Natural killer cell (primary cell): ENCODE data around the gene SIPA1. TPM values are rescaled to one million over a fixed set of nuclear protein-coding genes. Genes with fewer than 3 reads are reported as not detected.

Source experiments
- ATAC-seq, 3 donors: fragments of 150-1000 bp in 2 of 3; fragments of 200-7000 bp in 1 of 3; cut with Tn5 transposase; 1 replicate in 1 of 3; 2 replicates in 2 of 3; pipeline ENCODE4 v1.10.0; 2021; ENCODE audit warnings: mild to moderate bottlenecking in 2 of 3, moderate library complexity in 2 of 3
- DNase-seq, 2 donors: peaks; one replicate each; pipeline versions ENCODE4 v3.0.0 to v3.0.0-alpha.2; 2013 to 2021; ENCODE audit warnings: mixed read lengths in 1 of 2
- H3K27ac ChIP-seq: one replicate; pipeline ENCODE4 v1.5.1; 2013; ENCODE audit warnings: mild to moderate bottlenecking, low read length
- H3K27me3 ChIP-seq: one replicate; pipeline ENCODE4 v1.6.1; 2013; ENCODE audit warnings: low read length; ENCODE audit not compliant: control insufficient read depth, insufficient read depth
- H3K36me3 ChIP-seq: one replicate; pipeline ENCODE4 v1.6.1; 2013; ENCODE audit warnings: low read length; ENCODE audit not compliant: control insufficient read depth, insufficient read depth
- H3K4me1 ChIP-seq: one replicate; pipeline ENCODE4 v1.6.1; 2013; ENCODE audit warnings: low read length; ENCODE audit not compliant: control insufficient read depth, insufficient read depth
- H3K4me3 ChIP-seq: one replicate; pipeline ENCODE4 v1.5.1; 2013; ENCODE audit warnings: low read length
- H3K9me3 ChIP-seq: one replicate; pipeline ENCODE4 v1.6.1; 2013; ENCODE audit warnings: low read length; ENCODE audit not compliant: control insufficient read depth, insufficient read depth
- H3K27ac Mint-ChIP-seq, 2 donors: one replicate each; pipeline ENCODE4 v1.8.0; 2022; ENCODE audit warnings: mild to moderate bottlenecking in 2 of 2, mixed read lengths in 2 of 2, moderate library complexity in 1 of 2
- H3K27me3 Mint-ChIP-seq, 2 donors: one replicate each; pipeline ENCODE4 v1.8.0; 2022; ENCODE audit warnings: low read depth in 2 of 2, mixed read lengths in 2 of 2
- H3K36me3 Mint-ChIP-seq: one replicate; pipeline ENCODE4 v1.8.0; 2022; ENCODE audit warnings: mixed read lengths
- H3K4me1 Mint-ChIP-seq, 2 donors: one replicate each; pipeline ENCODE4 v1.8.0; 2022; ENCODE audit warnings: mixed read lengths in 2 of 2
- H3K4me3 Mint-ChIP-seq: one replicate; pipeline ENCODE4 v1.8.0; 2022; ENCODE audit warnings: mild to moderate bottlenecking, moderate library complexity, mixed read lengths
- H3K9me3 Mint-ChIP-seq, 2 donors: one replicate each; pipeline ENCODE4 v1.8.0; 2022; ENCODE audit warnings: mixed read lengths in 2 of 2
- WGBS: methylation state at CpG from one replicate; pipeline ENCODE4 v1.1.7; 2013; ENCODE audit warnings: missing lambda C conversion rate; ENCODE audit not compliant: insufficient coverage; 5-methylcytosine and 5-hydroxymethylcytosine counted together
- intact Hi-C: fragments of 100-400 bp; cut with micrococcal nuclease; formaldehyde crosslinking; loops from one replicate; pipeline ENCODE4 v1.14.2; 2022
- total RNA-seq, 4 donors: library from RNA; stranded (reverse); fragments of 120-200 nt in 1 of 4; gene quantifications; one replicate each; pipeline versions ENCODE4 v1.2.3 to v1.2.4, GENCODE V29; 2013 to 2022
- TF ChIP-seq, protein P1 (sequence below): fragments of 200-600 bp; IDR thresholded peaks from one replicate; pipeline ENCODE4 v1.8.0; 2022; ENCODE audit warnings: antibody characterized with exemption

Gene SIPA1
- total RNA-seq, 3 donors from 2014 or later (not counting 1 experiment from before 2014, with no cell fraction given): 520 to 776 (median 743) TPM

DNA sequence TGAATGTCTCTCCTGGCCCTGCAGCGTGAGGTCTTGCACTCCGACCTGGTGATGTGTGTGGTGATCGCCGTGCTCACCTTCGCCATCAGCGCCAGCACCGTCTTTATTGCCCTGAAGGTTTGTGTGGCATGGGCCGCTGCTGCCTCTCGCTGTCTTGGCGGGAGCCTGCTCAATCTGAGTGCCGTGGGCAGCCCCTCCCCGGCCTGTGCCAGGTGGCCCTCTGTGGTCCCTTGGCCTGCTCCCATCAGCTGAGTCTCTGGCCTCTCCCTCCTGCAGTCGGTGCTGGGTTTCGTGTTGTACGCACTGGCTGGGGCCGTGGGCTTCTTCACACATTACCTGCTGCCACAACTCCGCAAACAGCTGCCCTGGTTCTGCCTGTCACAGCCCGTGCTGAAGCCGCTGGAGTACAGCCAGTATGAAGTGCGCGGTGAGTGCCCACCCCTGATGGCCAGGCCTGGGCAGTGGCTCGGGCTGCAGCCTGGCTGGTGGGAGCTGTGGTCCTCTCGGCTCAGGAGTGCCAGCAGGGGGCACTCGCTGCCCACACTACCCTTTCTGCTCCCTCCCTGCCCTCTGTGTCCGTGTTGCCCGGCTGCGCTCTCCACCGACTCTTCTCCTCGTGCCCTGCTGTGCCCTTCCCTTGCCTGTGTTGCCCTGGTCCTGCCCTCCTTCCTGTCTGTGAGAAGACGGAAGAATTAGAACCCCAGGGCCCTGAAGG is 12.1 kb upstream of the SIPA1 start:
- no peaks in the 10 kb centered on the region for H3K27me3 ChIP-seq
- intact Hi-C loops: loop anchor here (1.0 to 5.0 kb wide), 3 partner anchors 37 to 192 kb away; partner anchors contain the start of gene RELA
- peak; percentile 71 to 84 for DNase-seq
- no peak overlapping the region for H3K27ac ChIP-seq
- peaks cover 87% of the 10 kb centered on the region for H3K36me3 ChIP-seq
- Mint-ChIP-seq H3K4me1 (peaks cover 7 to 20% of the 10 kb centered on the region in 2 donors), H3K36me3 (no peaks in the 10 kb centered on the region), H3K27me3 (no peaks in the 10 kb centered on the region), H3K27ac (peak overlapping the region; percentile 63 to 66), H3K9me3 (no peaks in the 10 kb centered on the region), H3K4me3 (no peak overlapping the region)
- no peaks in the 10 kb centered on the region for H3K9me3 ChIP-seq
- H3K4me3 ChIP-seq: no peak overlapping the region
- WGBS: 71% methylated on average over 30 of the region's 30 CpGs
- peak; percentile 87 to 97 (median 91) for ATAC-seq
- TF ChIP-seq, protein P1, sequence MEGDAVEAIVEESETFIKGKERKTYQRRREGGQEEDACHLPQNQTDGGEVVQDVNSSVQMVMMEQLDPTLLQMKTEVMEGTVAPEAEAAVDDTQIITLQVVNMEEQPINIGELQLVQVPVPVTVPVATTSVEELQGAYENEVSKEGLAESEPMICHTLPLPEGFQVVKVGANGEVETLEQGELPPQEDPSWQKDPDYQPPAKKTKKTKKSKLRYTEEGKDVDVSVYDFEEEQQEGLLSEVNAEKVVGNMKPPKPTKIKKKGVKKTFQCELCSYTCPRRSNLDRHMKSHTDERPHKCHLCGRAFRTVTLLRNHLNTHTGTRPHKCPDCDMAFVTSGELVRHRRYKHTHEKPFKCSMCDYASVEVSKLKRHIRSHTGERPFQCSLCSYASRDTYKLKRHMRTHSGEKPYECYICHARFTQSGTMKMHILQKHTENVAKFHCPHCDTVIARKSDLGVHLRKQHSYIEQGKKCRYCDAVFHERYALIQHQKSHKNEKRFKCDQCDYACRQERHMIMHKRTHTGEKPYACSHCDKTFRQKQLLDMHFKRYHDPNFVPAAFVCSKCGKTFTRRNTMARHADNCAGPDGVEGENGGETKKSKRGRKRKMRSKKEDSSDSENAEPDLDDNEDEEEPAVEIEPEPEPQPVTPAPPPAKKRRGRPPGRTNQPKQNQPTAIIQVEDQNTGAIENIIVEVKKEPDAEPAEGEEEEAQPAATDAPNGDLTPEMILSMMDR: peak; percentile 78
- H3K4me1 ChIP-seq: peaks cover 10% of the 10 kb centered on the region

DNA sequence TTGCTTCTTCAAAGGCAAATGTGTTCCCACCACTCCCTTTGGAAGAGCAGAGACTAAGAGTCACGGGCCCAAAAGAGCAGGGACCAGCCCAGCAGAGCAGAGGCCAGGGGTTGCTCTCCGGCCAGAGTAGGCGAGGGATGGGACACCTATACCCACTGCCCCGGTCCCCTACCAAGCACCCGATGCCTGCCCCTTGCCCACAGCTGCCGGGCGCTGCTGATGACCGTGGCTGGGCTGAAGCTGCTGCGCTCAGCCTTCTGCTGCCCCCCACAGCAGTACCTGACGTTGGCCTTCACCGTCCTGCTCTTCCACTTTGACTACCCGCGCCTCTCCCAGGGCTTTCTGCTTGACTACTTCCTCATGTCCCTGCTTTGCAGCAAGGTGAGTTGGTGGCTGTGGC is 10.7 kb upstream of the SIPA1 start:
- Histone ChIP-seq H3K9me3 (no peaks in the 10 kb centered on the region), H3K27ac (no peak overlapping the region), H3K4me1 (peaks cover 10% of the 10 kb centered on the region), H3K4me3 (no peak overlapping the region), H3K36me3 (peaks cover 80% of the 10 kb centered on the region), H3K27me3 (no peaks in the 10 kb centered on the region)
- H3K4me1 Mint-ChIP-seq: peaks cover 7 to 13% of the 10 kb centered on the region in 2 donors
- H3K9me3 Mint-ChIP-seq: no peaks in the 10 kb centered on the region
- H3K27me3 Mint-ChIP-seq: no peaks in the 10 kb centered on the region
- WGBS: 96% methylated on average over 13 of the region's 13 CpGs
- intact Hi-C loops: loop anchor here (5.0 kb wide), 2 partner anchors 35 to 190 kb away; partner anchors contain the start of gene RELA
- DNase-seq: no peak
- no peak overlapping the region for H3K4me3 Mint-ChIP-seq
- H3K36me3 Mint-ChIP-seq: no peaks in the 10 kb centered on the region
- H3K27ac Mint-ChIP-seq: no peak overlapping the region
- ATAC-seq: no peak
- TF ChIP-seq, protein P1: no peak

DNA sequence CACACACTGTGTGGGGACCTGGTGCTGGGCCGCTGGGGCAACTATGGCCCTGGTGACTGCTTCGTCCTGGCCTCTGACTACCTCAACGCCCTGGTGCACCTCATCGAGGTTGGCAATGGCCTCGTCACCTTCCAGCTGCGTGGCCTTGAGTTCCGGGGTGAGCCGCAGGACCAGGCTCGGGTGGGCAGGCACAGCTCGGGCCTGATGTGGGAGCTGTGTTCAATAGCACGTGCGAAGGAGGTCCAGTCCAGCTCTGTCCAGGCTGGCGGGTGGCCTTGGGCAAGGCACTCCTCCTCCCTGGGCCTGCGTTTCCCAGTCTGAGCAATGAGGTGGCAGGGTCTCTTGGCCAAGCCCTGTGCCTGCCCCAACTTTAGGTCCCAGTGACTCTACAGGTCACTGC is 8.3 kb upstream of the SIPA1 start:
- Histone ChIP-seq H3K9me3 (no peaks in the 10 kb centered on the region), H3K27ac (no peak overlapping the region), H3K27me3 (no peaks in the 10 kb centered on the region), H3K36me3 (peaks cover 64% of the 10 kb centered on the region), H3K4me1 (peaks cover 29% of the 10 kb centered on the region), H3K4me3 (no peak overlapping the region)
- no peaks in the 10 kb centered on the region for H3K9me3 Mint-ChIP-seq
- H3K4me1 Mint-ChIP-seq: peaks cover 19 to 21% of the 10 kb centered on the region in 2 donors
- intact Hi-C loops: loop anchor here (5.0 kb wide), 2 partner anchors 33 to 188 kb away; partner anchors contain the start of gene RELA
- H3K27me3 Mint-ChIP-seq: no peaks in the 10 kb centered on the region
- DNase-seq: no peak
- H3K4me3 Mint-ChIP-seq: no peak overlapping the region
- no peaks in the 10 kb centered on the region for H3K36me3 Mint-ChIP-seq
- TF ChIP-seq, protein P1: no peak
- no peak overlapping the region for H3K27ac Mint-ChIP-seq
- ATAC-seq: no peak
- 98% methylated on average over 14 of the region's 14 CpGs for WGBS
